HG02623 (cell line): ENCODE data around the gene GPAM.
A peak's percentile ranks its signal among the peaks of the same experiment; 100 is the strongest.
"Not testable (repeated sequence)": the region's sequence is repeated elsewhere in the genome, so short reads cannot be mapped to it uniquely, and the experiment has no call there.

Experiments
- ATAC-seq: cut with Tn5 transposase; IDR thresholded peaks from one replicate; pipeline ENCODE4 v1.9.1; 2021; ENCODE audit warnings: moderate library complexity; ENCODE audit not compliant: unreplicated experiment

GPAM gene, protein sequence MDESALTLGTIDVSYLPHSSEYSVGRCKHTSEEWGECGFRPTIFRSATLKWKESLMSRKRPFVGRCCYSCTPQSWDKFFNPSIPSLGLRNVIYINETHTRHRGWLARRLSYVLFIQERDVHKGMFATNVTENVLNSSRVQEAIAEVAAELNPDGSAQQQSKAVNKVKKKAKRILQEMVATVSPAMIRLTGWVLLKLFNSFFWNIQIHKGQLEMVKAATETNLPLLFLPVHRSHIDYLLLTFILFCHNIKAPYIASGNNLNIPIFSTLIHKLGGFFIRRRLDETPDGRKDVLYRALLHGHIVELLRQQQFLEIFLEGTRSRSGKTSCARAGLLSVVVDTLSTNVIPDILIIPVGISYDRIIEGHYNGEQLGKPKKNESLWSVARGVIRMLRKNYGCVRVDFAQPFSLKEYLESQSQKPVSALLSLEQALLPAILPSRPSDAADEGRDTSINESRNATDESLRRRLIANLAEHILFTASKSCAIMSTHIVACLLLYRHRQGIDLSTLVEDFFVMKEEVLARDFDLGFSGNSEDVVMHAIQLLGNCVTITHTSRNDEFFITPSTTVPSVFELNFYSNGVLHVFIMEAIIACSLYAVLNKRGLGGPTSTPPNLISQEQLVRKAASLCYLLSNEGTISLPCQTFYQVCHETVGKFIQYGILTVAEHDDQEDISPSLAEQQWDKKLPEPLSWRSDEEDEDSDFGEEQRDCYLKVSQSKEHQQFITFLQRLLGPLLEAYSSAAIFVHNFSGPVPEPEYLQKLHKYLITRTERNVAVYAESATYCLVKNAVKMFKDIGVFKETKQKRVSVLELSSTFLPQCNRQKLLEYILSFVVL

DNA sequence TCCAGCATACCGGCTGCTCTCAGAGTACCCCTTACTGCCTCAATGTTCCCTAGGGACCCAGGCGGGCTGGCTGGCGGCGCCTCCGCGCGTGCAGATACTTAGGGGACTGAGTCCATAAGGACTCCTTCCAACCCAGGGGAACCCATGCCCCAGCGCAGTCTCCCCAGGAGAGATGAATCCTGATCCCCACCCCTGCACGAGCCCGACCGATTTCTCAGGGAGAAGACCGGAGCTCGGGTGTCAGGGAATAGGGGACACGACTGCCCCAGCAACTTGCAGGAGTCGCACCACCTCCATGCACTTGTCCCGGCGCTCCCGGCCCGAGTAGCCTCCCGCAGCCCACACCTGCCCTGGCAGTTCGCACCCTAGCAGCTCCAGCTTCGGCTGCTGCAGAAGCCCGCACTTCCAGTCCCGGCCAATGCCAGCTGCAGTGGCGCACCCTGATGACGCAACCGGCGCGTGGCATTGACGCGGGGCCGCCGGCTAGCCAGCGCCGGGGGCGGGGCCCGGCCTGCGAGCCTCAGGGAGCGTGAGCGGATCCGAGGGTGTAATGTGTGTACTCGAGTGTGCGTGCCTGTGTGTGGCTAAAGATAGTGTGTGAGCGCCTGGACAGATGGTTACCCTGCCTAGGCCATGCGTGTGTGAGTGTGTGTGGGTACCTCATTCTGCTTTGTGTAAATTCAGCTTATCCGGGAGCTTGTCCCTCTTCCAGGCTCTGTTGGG, at the start of gene GPAM:
Gene GPAM (minus strand): TSS at position 437 of the 723 bp plus-strand sequence. CDS start 1,981 bp downstream, outside the sequence.
- peak; percentile 94 for ATAC-seq

DNA sequence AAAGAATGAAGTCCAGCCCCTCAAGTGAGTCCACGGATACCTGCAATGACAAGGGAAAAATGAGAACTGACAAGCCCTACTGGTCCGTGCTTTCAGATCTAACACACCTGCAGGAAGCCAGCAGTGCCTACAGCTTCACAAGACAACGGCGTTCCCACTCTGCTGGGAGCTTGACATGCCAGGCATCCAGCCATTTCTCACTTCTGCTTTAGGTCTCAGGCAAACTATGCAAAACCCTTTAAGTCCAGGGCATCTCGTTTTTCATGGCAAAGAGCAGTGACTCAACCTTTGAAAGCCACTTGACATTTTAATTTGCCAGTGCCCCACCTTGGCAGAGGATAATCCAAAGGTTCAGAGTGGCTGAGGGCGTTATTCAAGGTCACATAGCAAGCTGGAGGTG, 49.1 kb upstream of the GPAM start:
- no peak for ATAC-seq

DNA sequence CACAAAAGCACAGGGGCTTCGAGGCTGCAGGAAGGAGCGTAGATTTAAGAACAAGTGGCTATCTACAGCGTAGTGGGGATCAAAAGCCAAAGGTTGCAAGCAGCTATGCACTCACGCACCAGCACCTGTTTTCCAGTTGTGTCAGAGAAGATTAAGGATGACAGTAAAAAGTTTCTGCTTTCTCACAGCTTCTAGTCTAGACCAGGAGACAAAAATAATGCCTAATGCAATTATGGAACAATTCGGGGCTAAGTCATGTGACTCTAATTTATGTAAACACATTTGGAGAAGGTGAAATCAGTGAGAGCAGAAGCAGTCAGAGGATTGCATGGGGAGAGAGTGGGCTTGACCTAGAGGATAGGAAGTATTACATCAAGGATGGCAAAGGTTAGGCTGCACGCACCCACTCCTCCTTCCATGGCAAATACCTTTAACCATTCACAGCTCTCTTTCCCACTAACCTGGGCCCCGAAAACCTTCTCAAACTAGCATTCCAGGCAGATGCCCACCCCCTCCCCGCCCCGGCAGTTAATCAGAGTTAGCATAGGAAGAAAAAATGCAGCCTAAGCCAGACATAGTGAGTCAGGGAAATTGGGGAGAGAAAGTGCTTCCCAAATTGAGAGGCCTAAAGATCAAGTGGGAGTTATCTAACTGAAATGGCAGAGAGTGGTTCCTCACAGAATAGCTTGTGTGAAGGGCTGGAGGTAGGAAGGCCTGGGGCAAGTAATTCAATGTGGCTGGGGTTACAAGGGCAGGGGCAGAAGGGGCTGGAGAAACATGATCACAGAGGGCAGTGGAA, 48.2 kb upstream of the GPAM start:
- no peak for ATAC-seq

DNA sequence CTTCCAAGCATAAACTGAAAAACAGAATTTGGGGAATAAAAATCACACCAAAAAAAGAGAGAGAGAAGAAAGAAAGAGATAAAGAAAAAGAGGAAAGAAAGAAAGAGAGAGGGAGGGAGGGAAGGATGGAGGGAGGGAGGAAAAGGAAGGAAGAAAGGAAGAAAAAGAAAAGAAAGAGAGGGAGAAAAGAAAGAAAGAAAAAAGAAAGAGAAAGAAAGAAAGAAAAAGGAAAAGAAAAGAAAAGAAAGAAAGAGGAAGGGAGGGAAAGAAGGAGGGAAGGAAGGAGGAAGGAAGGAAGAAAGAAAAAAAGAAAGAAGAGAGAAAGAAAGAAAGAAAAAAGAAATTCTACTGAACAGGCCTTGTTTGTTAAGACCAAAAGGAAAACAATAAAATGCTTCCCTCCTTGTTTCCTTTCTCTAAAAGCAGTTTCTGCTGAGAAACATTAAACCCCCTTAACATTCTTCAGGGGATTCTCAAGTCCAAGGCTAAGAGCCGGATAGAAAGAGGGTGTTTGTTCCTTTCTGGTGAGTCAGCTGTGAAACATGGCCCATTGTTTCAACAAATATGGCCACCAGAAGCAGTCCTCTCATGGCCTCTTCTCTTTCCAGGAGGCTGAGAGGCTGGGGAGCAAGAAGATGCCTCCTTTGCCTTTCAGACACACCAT, 46.9 kb upstream of the GPAM start:
- ATAC-seq = no peak

DNA sequence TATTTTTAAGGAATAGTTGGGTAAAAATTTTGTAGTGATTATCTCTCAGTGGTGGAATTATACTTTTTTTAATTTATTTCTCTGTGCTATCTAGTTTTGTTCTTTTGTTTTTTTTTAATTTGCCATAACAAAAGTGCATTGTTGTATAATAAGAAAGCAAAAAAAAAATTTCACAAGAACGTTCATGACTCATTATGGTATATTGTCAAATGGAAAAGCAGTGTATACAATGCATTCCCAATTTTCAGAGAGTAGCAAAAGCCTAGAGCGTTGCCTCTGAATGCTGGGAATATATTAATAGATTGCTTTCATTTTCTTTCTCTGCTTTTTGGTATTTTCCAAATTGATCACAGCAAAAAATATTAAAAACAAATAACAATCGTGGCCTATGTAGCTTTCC, 46.3 kb upstream of the GPAM start:
- no peak for ATAC-seq

DNA sequence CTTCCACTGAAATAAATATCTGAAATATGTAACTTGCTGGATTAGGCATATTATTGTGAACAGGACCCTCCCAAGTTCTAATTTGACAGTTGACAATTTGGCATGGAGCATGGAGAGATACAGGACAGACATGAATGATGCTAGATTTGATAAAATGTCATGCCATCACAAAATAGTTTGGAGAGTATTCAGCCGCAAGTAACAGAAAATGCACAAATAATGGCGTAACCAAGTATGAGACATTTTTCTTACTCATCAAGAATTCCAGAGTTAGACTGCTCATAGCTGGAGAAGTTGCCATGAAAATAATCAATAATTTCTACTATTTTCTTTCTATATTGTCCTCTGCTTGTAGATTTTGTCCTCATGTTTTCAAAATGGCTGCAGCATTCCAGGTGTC, 45.5 kb upstream of the GPAM start:
- no peak for ATAC-seq

DNA sequence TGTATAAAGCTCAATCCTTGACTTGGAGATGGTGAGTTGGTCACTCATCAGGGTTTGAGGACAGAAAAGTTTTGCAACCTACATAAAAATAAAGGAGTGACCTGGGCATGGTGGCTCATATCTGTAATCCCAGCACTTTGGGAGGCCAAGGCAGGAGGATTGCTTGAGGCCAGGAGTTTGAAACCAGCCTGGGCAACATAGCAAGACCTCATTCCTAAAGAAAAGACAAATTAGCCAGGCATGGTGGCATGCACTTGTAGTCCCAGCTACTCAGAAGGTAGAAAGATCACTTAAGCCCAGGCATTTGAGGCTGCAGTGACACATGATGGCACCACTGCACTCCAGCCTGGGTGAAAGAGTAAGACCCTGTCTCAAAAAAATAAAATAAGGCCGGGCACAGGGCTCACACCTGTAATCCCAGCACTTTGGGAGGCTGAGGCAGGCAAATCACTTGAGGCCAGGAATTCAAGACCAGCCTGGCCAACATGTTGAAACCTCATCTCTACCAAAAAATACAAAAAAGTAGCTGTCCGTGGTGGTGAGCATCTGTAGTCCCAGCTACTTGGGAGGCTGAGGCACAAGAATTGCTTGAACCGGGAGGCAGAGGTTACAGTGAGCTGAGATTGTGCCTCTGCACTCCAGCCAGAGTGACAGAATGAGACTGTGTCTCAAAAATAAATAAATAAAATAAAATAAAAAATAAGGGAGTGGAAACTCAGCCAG, 45.0 kb upstream of the GPAM start:
- not testable (repeated sequence) for ATAC-seq

DNA sequence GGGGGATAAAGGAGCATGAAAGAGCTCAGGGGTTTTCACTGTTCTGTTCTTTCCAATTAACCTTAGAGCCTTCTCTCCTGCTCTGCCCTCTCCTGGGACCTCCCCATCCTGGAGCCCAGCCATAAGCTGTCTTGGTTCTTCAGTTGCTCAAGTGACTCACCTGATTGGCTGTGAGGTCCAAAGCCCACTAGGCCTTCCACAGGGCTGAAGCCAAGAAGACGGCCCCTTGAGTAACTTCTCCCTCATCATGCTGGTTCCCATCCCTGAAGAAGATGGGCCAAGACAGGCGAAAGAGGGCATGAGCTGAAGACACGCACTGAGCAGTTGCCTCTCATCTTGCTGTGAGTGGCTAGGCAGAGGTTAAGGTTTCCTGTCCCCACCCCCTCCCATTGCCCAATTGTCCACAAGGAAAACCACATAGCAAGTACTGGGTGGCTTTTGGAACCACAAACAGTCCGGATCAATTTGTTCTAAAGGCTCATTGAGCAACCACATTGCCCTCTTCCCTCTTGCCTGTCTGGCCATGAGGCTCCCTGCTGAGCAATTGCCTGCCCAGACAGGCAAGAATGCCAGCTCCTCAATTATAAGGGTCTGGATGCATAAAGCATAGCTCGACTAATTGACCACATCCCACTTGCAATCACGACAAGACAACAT, 43.9 kb upstream of the GPAM start:
- no peak for ATAC-seq

DNA sequence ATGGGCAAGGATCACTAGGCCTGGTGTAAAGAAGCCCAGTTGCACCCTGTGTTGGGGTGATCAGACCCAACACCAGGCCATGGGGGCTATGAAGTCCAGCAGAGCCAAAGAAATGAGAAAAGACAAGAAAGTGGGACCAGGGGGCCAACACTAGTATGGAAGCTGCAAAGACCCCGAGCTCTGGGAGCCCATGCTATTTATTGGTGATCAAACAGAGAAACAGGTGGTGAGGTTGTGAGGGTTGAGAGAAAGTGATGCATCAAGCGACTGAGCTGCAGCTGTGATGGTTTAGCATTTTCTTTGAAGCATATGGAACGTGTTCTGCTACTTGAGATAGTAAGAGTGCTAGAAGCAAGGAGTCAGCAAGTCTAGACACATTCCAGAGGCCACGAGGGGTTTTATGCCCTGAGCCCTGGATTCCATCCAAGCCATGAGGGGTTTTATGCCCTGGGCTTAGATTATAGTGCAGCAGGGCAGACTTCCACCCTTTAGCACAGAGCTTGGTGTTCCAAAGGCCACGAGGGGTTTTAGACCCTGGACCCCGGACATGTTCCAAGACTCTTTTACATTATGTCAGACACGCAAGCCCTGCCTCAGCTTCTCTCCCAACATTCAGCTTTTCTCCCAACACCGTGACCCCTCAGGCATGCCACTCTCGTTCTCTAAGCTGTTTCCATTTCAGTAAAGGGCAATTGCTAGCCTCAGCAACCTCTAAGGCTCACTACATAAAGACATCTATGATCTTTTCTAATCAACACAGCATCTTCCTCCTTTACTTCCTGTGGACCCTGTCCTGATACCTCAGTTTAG, 43.1 kb upstream of the GPAM start:
- ATAC-seq = no peak

DNA sequence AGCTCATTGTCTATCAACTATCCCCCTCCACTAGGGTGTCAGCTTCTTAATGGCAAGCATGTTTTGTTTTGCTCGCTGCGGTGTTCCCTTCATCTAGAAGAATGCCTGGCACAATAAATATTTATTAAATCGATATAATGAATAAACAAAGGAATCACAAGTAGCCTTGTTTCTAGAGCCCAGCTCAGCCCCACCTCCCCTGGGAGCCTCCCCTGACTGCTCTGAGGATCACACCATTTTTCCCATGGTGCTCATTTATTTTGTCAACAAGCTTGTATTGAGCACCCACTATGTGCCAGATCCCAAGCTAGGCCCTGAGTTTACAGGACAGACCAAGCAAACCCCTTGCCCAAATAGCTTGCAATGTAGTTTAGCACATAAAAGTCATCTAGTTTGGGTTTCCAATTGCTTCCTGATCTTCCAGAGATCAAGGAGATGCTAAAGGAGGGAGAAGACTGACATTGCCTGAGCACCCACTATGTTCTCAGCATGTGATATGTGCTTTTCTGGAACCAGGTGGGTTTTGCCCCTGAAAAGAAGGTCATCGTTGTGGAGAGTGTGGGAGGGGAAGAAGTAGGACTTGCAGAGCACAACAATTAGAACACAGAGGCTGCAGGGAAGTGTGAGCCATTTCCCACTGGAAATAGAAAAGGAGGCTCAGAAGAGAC, 42.3 kb upstream of the GPAM start:
- no peak for ATAC-seq

DNA sequence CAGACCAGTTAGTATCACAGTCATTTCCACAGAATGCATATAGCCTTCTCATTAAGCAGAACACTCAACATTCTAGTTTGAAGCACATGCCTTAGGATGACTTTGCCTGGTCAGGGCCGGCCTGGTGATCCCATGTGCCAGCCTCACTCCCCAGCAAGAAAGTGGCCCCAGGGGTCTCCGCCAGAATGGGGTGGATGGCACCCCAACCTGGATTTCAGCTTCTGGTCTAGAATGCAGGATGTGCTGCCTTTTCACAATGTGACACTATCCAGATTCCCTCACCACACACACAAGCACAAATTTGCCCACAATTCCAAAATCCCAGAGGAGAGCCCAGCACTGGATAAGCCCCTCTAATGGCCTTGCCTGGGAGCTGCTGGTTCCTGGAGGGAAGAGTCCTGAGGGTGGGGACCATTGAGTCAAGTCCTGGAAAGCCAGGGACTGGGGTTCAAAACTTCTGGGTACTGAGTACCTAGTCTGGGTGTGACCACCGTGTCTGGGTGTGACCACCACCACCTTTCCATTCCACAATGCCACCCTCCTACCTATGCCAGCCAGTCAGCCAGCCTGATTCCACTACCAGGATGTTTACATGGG, 41.5 kb upstream of the GPAM start:
- no peak for ATAC-seq

DNA sequence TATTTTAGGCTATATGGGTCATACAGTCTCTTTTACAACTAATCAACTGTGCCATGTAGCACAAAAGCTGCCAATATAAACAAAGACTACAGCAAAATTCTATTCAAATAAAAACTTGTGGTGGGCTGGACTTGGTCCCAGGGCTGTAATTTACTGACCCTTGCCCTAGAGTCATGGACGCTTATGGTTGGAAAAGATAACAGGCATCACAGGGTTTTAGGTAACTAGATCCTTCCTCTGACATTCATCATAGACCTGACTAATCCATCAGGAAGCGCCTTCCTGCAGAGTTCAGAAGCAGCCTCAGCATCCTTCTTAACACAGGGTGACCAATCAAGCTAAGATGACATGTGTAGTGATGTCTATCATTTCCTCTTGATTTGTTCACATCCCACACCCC, 40.2 kb upstream of the GPAM start:
- no peak for ATAC-seq

DNA sequence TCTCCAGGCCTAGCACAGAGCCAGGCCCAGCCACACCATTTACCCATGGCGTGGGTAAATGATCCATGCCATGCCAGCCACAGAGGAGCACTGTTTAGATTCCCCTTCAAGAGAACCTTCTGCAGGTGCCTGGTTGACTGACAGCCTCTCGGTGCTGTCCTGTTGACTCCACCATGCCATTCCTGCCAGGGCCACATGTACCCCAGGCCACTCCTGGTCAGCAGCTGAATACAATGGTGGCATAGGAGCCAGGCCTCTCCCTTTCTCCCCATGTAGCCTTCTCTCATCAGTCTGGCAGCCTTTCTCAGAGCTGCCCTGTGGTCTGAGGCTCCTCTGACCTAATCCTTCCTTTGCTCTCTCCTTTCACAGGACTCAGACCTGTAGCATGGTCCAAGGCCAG, 39.2 kb upstream of the GPAM start:
- no peak for ATAC-seq

DNA sequence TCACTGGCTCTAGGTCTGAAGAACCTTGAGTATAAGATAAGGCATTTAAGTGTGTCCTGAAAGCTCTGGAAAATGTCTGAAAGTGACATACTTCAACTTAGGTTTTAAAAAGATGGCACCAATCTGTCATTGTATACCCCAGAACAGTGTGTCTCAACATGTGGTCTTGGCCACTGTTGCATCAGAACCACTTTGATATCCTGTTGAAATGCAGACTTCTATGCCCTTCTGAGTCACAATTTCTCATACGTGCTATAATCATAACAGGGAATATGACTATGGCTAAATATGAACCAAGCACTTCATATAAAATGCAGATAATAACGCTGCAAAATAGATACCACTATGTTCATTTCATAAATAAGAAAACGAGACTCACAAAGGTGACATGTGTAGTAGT, 38.0 kb upstream of the GPAM start:
- no peak for ATAC-seq

DNA sequence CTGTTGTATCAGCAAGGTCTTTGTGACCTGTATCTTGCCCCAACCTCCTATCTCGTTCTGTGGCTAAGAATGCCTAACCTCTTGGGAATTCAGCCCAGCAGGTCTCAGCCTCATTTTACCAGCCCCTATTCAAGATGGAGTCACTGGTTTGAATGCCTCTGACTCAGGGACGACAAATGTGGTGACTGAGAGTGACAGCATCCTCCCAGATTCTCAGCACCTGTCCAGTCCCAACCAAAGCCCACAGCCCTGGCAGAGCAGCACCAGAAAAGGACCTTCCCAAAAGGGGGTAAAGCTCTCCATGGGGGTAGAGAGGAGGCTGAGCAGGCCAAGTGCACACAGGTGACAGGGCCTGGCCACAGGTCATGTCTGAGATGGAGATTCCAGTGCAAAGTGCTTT, 35.4 kb upstream of the GPAM start:
- ATAC-seq = no peak

DNA sequence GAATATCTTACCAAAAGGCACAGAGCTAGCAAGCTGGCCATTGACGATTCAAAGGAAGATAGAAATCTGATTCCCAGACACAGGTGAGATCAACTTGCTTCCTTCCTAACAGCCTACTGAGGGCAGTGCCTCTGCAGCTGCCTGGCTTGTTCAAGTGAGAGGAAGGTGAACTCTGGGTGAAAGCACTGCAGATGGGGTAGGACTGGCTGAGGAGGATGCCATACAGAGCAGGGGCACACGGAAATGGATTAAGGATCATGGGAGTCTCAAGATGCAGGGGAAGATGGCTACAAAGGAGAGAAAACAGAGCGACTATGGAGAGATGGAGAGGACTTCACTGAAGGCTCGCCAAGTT, 34.4 kb upstream of the GPAM start:
- no peak for ATAC-seq

DNA sequence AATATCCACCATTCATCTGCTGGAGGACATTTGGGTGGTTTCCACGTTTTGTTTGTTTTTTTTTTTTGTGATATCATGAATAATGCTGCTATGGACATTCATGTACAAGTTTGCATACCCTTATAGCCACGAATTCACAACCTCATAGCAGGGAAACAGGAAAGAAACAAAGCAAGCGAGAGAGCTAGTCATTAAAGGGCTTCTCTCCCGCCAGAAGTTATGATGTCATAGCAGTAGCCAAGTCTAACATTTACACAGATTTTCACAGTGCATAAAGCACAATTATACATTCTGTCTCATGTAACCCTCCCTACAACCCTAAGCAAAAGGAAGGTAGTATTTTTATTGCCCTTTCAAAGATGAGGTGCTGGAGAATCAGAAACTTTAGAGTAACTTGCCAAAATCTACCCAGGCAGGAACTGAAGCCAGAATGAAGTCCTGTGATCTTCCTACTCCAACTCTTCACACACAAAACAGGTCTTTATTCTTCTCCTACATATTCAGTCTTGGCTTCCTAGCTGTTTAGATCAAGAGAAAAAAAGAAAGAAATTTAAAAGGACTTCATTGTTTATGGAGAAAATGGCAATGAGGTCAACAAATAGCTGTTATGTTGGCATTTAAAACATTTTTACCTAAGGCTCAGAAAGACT, 33.9 kb upstream of the GPAM start:
- no peak for ATAC-seq
